Measurements from ENCODE around the gene FLT1. TPM values are rescaled to one million over a fixed set of nuclear protein-coding genes. Genes with fewer than 3 reads are reported as not detected.
A peak's percentile ranks its signal among the peaks of the same experiment; 100 is the strongest.

FLT1 gene
- total and polyA plus RNA-seq, 2 donors (not counting 1 experiment from before 2014, with no cell fraction given) = 1.3 to 2.5 TPM

- no peaks in the 10 kb centered on the region for H3K79me2 ChIP-seq (ENCODE audit: control insufficient read depth, insufficient read depth, low read length)
- H3K27me3 ChIP-seq (ENCODE audit: control insufficient read depth, insufficient read depth, low read length) = no peaks in the 10 kb centered on the region
- H3K4me2 ChIP-seq (ENCODE audit: extremely low read depth, insufficient read depth, low read length) = no peak overlapping the region
- no peaks in the 10 kb centered on the region for H3K36me3 ChIP-seq (ENCODE audit: control insufficient read depth, insufficient read depth, low read length)
- no peak overlapping the region for H3K4me3 ChIP-seq (replicated peaks in 1 of 4; ENCODE audit: control extremely low read depth in 1 of 4, insufficient read depth in 1 of 4, low read depth in 3 of 4, low read length in 4 of 4)
- H4K20me1 ChIP-seq (ENCODE audit: control insufficient read depth, extremely low read depth, insufficient read depth, low read length) = no peaks in the 10 kb centered on the region
- H2AFZ ChIP-seq (ENCODE audit: low read length) = no peak overlapping the region
- TF ChIP-seq CTCF (conservative IDR thresholded peaks at IDR 0.05 in 1 of 2, IDR thresholded peaks at IDR 0.05 in 1 of 2; ENCODE audit: low read depth in 1 of 2, low read length in 2 of 2) (no peak), EZH2 (IDR thresholded peaks at IDR 0.05; ENCODE audit: low read length, missing control alignments) (no peak)
- no peaks in the 10 kb centered on the region for H3K9me3 ChIP-seq (ENCODE audit: control insufficient read depth, insufficient read depth, low read depth, low read length)
- H3K9ac ChIP-seq (ENCODE audit: insufficient read depth, low read length) = no peak overlapping the region
- H3K27ac ChIP-seq (ENCODE audit: insufficient read depth, low read length) = no peak overlapping the region
- no peaks in the 10 kb centered on the region for H3K4me1 ChIP-seq (ENCODE audit: control insufficient read depth, extremely low read depth, insufficient read depth, low read length)
- no peak for DNase-seq (ENCODE audit: low read depth in 2 of 2)
These were observed 81.9 kb downstream of the FLT1 start for GRCh38 chr13:28412981-28413380.

GRCh38 chr13:28411831-28412353 is 83.0 kb downstream of the FLT1 start:
- H3K27ac ChIP-seq (ENCODE audit: insufficient read depth, low read length) = no peak overlapping the region
- H3K9me3 ChIP-seq (ENCODE audit: control insufficient read depth, insufficient read depth, low read depth, low read length) = no peaks in the 10 kb centered on the region
- DNase-seq (ENCODE audit: low read depth in 2 of 2) = peak in 1 of 2 donors; percentile 43
- H3K4me1 ChIP-seq (ENCODE audit: control insufficient read depth, extremely low read depth, insufficient read depth, low read length) = no peaks in the 10 kb centered on the region
- no peak overlapping the region for H2AFZ ChIP-seq (ENCODE audit: low read length)
- H3K4me2 ChIP-seq (ENCODE audit: extremely low read depth, insufficient read depth, low read length) = no peak overlapping the region
- no peak overlapping the region for H3K9ac ChIP-seq (ENCODE audit: insufficient read depth, low read length)
- TF ChIP-seq CTCF (conservative IDR thresholded peaks at IDR 0.05 in 1 of 2, IDR thresholded peaks at IDR 0.05 in 1 of 2; ENCODE audit: low read depth in 1 of 2, low read length in 2 of 2) (no peak), EZH2 (IDR thresholded peaks at IDR 0.05; ENCODE audit: low read length, missing control alignments) (no peak)
- no peak overlapping the region for H3K4me3 ChIP-seq (replicated peaks in 1 of 4; ENCODE audit: control extremely low read depth in 1 of 4, insufficient read depth in 1 of 4, low read depth in 3 of 4, low read length in 4 of 4)
- no peaks in the 10 kb centered on the region for H3K36me3 ChIP-seq (ENCODE audit: control insufficient read depth, insufficient read depth, low read length)
- H3K27me3 ChIP-seq (ENCODE audit: control insufficient read depth, insufficient read depth, low read length) = no peaks in the 10 kb centered on the region
- no peaks in the 10 kb centered on the region for H4K20me1 ChIP-seq (ENCODE audit: control insufficient read depth, extremely low read depth, insufficient read depth, low read length)
- no peaks in the 10 kb centered on the region for H3K79me2 ChIP-seq (ENCODE audit: control insufficient read depth, insufficient read depth, low read length)

- no peaks in the 10 kb centered on the region for H4K20me1 ChIP-seq (ENCODE audit: control insufficient read depth, extremely low read depth, insufficient read depth, low read length)
These were observed 84.8 kb downstream of the FLT1 start for GRCh38 chr13:28410096-28410495.

More at GRCh38 chr13:28410096-28410495, 84.8 kb downstream of the FLT1 start:
- no peak overlapping the region for H3K4me2 ChIP-seq (ENCODE audit: extremely low read depth, insufficient read depth, low read length)
- no peak overlapping the region for H3K4me3 ChIP-seq (replicated peaks in 1 of 4; ENCODE audit: control extremely low read depth in 1 of 4, insufficient read depth in 1 of 4, low read depth in 3 of 4, low read length in 4 of 4)
- no peaks in the 10 kb centered on the region for H3K4me1 ChIP-seq (ENCODE audit: control insufficient read depth, extremely low read depth, insufficient read depth, low read length)
- H2AFZ ChIP-seq (ENCODE audit: low read length) = no peak overlapping the region
- TF ChIP-seq EZH2 (IDR thresholded peaks at IDR 0.05; ENCODE audit: low read length, missing control alignments) (no peak), CTCF (conservative IDR thresholded peaks at IDR 0.05 in 1 of 2, IDR thresholded peaks at IDR 0.05 in 1 of 2; ENCODE audit: low read depth in 1 of 2, low read length in 2 of 2) (no peak)
- no peak for DNase-seq (ENCODE audit: low read depth in 2 of 2)
- no peak overlapping the region for H3K27ac ChIP-seq (ENCODE audit: insufficient read depth, low read length)
- H3K9me3 ChIP-seq (ENCODE audit: control insufficient read depth, insufficient read depth, low read depth, low read length) = no peaks in the 10 kb centered on the region
- no peaks in the 10 kb centered on the region for H3K79me2 ChIP-seq (ENCODE audit: control insufficient read depth, insufficient read depth, low read length)
- H3K36me3 ChIP-seq (ENCODE audit: control insufficient read depth, insufficient read depth, low read length) = no peaks in the 10 kb centered on the region
- no peak overlapping the region for H3K9ac ChIP-seq (ENCODE audit: insufficient read depth, low read length)
- no peaks in the 10 kb centered on the region for H3K27me3 ChIP-seq (ENCODE audit: control insufficient read depth, insufficient read depth, low read length)

Measured in fibroblast of lung (primary cell).